T-helper 1 cell treated with Interleukin-12 subunit alpha and Interleukin-12 subunit beta and Interleukin-4 antibody, amounts not matched to agents 30 ng/mL and 1 ng/mL, for 36 hours (primary cell): ENCODE results near the gene GBF1. TPM values are rescaled to one million over a fixed set of nuclear protein-coding genes. Genes with fewer than 3 reads are reported as not detected.

Experiments
- intact Hi-C: fragments of 100-400 bp; cut with micrococcal nuclease; formaldehyde crosslinking; loops from one replicate; pipeline ENCODE4 v1.15.1; 2024
- total RNA-seq: library from RNA; stranded (reverse); gene quantifications from 2 replicates; pipeline ENCODE4 v1.2.3, GENCODE V29; 2022

Gene GBF1
- total RNA-seq, 1 donor from 2014 or later, result 57.0 TPM

- intact Hi-C loops, result loop anchor here (1.0 to 10.0 kb wide), 3 partner anchors 252 to 355 kb away; partner anchors contain the start of genes HPS6 and NOLC1
Measured at GRCh38 chr10:102419269-102420180, 174.2 kb downstream of the GBF1 start.

DNA sequence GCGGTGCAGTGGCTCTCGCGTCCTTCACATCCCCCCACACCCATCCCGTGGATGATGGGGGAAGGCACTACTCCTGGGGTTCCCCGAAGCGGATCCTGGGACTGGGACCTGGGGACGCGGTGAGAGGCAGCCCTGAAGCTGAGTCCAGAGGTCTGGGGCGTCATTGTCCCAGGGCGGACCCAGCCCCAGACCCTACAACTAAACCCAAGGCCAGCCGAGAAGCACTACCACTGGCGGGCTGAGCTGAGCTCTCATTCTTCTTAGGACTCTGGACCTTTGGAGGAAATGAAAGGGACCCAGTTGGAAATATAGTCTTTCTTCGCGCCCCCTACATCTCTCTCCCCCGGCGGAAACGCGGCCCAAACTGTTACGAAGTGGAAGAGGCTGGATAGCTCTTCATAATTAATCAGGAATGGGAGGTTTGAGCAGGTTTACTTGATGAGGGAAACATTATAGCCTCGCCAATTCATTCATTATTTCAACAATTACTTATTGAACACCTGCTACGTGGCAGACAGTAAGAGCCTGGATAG lies 174.9 kb downstream of the GBF1 start:
- intact Hi-C loops, result loop anchor here (1.0 to 10.0 kb wide), 3 partner anchors 253 to 355 kb away; partner anchors contain the start of genes HPS6 and NOLC1

DNA sequence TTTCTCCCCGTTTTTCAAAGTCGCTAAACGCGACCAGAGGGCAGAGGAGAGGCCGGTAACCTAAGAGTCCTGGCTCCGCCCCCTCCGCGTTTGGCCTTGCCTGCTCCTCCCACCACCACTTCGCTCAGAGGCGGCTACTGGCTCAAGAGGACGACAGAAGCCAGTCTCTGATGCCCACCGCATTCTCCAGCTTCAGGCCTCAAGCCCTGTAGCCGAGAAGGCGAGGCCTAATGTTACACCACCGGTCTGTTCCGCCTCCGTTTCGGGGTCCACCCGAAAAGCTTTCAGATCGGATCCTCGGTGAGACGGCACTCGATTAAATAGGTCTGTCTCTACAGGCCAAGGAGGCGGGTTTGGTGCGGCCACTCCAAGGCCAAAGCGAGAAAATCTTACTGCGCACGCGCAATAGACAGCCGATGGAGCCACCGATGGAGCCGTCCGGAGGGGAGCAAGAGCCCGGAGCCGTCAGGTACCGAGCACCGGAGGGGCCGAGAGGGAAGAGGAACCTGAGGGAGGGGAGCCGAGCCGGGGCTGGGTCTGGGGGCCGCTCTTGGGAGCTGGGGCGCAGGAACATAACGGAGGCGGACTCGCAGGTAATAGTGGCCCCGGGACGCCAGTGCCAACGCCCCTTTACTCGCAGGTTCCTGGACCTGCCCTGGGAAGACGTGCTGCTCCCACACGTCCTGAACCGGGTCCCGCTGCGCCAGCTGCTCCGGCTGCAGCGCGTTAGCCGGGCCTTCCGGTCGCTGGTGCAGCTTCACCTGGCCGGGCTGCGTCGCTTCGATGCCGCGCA lies 175.6 kb downstream of the GBF1 start, which contains the start of gene FBXL15:
FBXL15 (plus strand) TSS at position 123 of the 793 bp plus-strand sequence; CDS start at position 417, 294 bp downstream.
- intact Hi-C loops, result loop anchor here (1.0 to 10.0 kb wide), 11 partner anchors 11 to 356 kb away; partner anchors contain the start of genes ACTR1A, CUEDC2, HPS6 and NOLC1

- intact Hi-C loops, result loop anchor here (1.0 to 10.0 kb wide), 10 partner anchors 11 to 357 kb away; partner anchors contain the start of genes ACTR1A, CUEDC2 and HPS6
Measured at GRCh38 chr10:102421507-102421756, 176.1 kb downstream of the GBF1 start.

GRCh38 chr10:102421757-102422512 lies 176.6 kb downstream of the GBF1 start:
- intact Hi-C loops, result loop anchor here (1.0 to 10.0 kb wide), 12 partner anchors 10 to 357 kb away; partner anchors contain the start of genes ACTR1A, CUEDC2 and HPS6

- intact Hi-C loops, result loop anchor here (1.0 to 10.0 kb wide), 4 partner anchors 57 to 358 kb away; partner anchors contain the start of gene HPS6
Measured at GRCh38 chr10:102422545-102423129, 177.3 kb downstream of the GBF1 start.

GRCh38 chr10:102423372-102423968 lies 178.1 kb downstream of the GBF1 start:
- intact Hi-C loops, result loop anchor here (5.0 to 10.0 kb wide), 2 partner anchors 256 to 359 kb away; partner anchors contain the start of gene HPS6

DNA sequence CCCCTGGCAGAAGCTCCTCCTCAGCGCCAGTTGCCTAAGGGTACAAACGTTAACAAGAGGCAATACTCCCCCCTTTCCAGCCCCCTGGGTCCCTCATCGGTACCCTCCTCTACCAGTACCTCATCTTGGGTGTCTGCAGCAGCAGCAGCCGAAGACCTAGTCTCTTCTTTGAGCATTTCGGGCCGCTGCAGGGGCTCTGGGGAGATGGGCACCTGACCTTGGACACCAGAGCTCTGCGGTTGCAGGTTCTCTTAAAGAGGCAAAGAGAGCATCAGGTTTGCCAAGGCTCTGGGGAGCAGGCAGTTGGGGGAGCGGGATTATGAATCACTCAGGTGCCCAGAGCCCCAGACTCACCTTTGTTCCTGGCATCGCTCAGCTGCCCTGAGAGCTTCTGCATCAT lies 178.8 kb downstream of the GBF1 start:
- intact Hi-C loops, result loop anchor here (5.0 to 10.0 kb wide), 2 partner anchors 257 to 359 kb away; partner anchors contain the start of gene HPS6

DNA sequence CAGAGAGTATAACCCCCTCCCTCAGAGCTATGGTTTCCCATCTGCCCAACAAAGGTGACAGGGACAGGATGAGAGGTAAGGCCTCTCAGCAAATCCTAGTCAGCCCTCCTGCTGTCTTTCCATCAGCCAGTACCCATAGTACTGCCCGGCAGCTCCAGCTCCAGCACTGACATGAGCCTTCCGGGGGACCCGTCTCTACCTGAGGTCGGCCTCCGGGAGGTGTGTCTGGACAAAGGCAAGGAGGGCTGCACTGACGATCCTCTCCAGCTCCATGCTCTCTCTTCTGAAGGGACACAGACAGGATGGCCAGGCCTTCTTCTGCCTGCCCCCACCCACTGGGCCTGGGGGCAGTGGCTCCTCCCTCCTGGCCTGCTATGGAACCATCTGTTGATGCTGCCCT lies 179.6 kb downstream of the GBF1 start:
- intact Hi-C loops, result loop anchor here (5.0 to 10.0 kb wide), 2 partner anchors 258 to 360 kb away; partner anchors contain the start of gene HPS6

DNA sequence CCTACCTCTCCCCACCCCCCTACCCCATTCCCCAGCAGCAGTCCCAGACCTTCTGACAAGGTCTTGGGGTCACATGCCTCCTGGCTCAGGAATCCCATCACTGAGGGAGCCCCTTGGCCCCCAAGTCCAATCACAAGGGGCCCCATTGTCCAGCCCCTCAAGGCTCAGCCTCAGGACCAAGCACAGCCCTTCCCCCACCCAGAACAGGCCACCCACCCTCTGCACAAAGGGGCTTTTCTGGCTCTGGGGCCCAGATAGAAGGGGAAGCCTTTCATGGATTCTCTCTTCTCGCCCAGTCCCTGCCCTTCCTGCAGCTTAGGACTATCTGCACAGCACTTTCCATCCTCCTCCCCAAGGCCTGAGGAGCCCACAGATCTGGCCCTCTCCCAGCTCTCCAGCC lies 180.1 kb downstream of the GBF1 start:
- intact Hi-C loops, result loop anchor here (10.0 kb wide), 1 partner anchor 361 kb away; the partner anchor contains the start of gene HPS6

GRCh38 chr10:102426803-102427287 lies 181.5 kb downstream of the GBF1 start:
- intact Hi-C loops, result loop anchor here (10.0 kb wide), 1 partner anchor 362 kb away; the partner anchor contains the start of gene HPS6

GRCh38 chr10:102429468-102429867 lies 184.1 kb downstream of the GBF1 start:
- intact Hi-C loops, result loop anchor here (10.0 kb wide), 1 partner anchor 365 kb away; the partner anchor contains the start of gene HPS6

DNA sequence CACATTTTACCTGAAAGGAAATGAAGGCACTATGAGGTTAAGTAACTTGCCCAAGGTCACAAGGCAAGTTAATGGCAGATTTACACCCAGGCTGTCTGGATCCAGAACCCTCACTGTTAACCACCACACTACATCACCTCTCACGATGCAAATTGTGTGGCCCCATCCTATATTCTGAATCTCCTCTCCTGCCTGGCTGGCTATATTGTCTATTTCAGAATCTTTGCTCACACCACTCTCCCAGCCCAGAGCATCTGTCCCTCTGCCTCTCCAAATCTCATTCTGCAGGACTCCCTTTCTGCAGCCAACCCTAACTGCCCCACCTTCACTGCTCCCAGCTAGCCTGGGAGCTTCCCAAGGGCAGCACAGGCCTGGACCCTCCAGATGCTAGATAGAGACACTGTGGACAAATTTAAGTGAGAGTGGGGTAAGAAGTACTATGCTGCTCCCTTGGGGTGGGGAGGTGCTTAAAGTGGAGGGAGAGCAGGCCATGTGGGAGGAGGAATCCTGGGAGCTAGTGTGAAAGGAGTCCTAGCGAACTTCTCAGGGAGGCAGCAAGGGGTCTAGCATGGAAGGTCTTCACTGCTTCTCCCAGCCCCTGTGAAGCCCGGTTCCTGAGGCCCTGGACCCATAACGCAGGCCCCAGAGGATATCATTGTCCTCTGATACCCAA lies 186.3 kb downstream of the GBF1 start:
- intact Hi-C loops, result loop anchor here (1.0 to 10.0 kb wide), 14 partner anchors 10 to 965 kb away; partner anchors contain the start of genes ACTR1A, ARL3, ATP5MK and GBF1

Other genes with a start within 250 kb of the GBF1 start
- 27.8 and 28.0 TPM in 2 replicates for gene ARMH3, start 189.4 kb upstream of the GBF1 start, total RNA-seq
- gene HPS6, start 180.2 kb upstream of the GBF1 start, total RNA-seq, result 24.1 and 24.8 TPM in 2 replicates
- 86.4 and 88.7 TPM in 2 replicates for gene LDB1, start 125.2 kb upstream of the GBF1 start, total RNA-seq
- 61.4 and 68.0 TPM in 2 replicates for gene PPRC1, start 112.5 kb upstream of the GBF1 start, total RNA-seq
- 100 and 109 TPM in 2 replicates for gene NOLC1, start 93.1 kb upstream of the GBF1 start, total RNA-seq
- gene ELOVL3, start 19.2 kb upstream of the GBF1 start, total RNA-seq, result not detected in 2 replicates
- gene PITX3, start 4.0 kb upstream of the GBF1 start, total RNA-seq, result not detected in 2 replicates
- 313 and 319 TPM in 2 replicates for gene NFKB2, start 150.2 kb downstream of the GBF1 start, total RNA-seq
- 2.4 and 3.7 TPM in 2 replicates for gene PSD, start 173.3 kb downstream of the GBF1 start, total RNA-seq
- gene FBXL15, start 175.3 kb downstream of the GBF1 start, total RNA-seq, result 14.6 and 15.1 TPM in 2 replicates
- 61.7 and 65.3 TPM in 2 replicates for gene CUEDC2, start 187.0 kb downstream of the GBF1 start, total RNA-seq
- 0.20 TPM in 1 of 2 replicates, not detected in the other for gene C10orf95, start 206.0 kb downstream of the GBF1 start, total RNA-seq